ENCODE measurements around the gene ZFP82.

ZFP82 gene

GRCh38 chr19:36373638-36374156 lies 44.7 kb downstream of the ZFP82 start:
- no peak for DNase-seq (ENCODE audit: low read depth in 2 of 2)

GRCh38 chr19:36371886-36372285 lies 46.6 kb downstream of the ZFP82 start:
- no peak for DNase-seq (ENCODE audit: low read depth in 2 of 2)

- no peak for DNase-seq (ENCODE audit: low read depth in 2 of 2)
Measured at GRCh38 chr19:36363845-36364244, 54.6 kb downstream of the ZFP82 start.

All from activated CD4-positive, alpha-beta T cell treated with anti-CD3 and anti-CD28 coated beads for 24 hours (primary cell).